DOHH2 (cell line): Measurements from ENCODE around the gene EPS15.

ENCODE experiments used
- H3F3A ChIP-seq: fragments of 200-600 bp; sonication (generic), shearing (Covaris generic); 2 replicates; pipeline ENCODE4 v1.6.0; 2016; ENCODE audit warnings: antibody characterized with exemption, mild to moderate bottlenecking; ENCODE audit not compliant: control insufficient read depth, insufficient read depth
- H3K27ac ChIP-seq: fragments of 200-600 bp; sonication (generic); 2 replicates; pipeline ENCODE4 v1.5.1; 2014; ENCODE audit warnings: low read depth, mild to moderate bottlenecking, low read length, moderate library complexity
- H3K27me3 ChIP-seq: fragments of 200-600 bp; sonication (generic); 2 replicates; pipeline ENCODE4 v1.6.1; 2014; ENCODE audit warnings: mild to moderate bottlenecking, low read length, mixed read lengths; ENCODE audit not compliant: control insufficient read depth
- H3K36me3 ChIP-seq: fragments of 200-600 bp; sonication (generic); 2 replicates; pipeline ENCODE4 v1.6.1; 2014; ENCODE audit warnings: mild to moderate bottlenecking, low read length, moderate library complexity, mixed read lengths; ENCODE audit not compliant: control insufficient read depth
- H3K4me1 ChIP-seq: fragments of 200-600 bp; sonication (generic); 2 replicates; pipeline ENCODE4 v1.6.1; 2014; ENCODE audit warnings: mild to moderate bottlenecking, low read length, mixed read lengths; ENCODE audit not compliant: control insufficient read depth
- H3K4me2 ChIP-seq: fragments of 200-600 bp; sonication (generic); 2 replicates; pipeline ENCODE4 v1.6.0; 2014; ENCODE audit warnings: mild to moderate bottlenecking, low read length, moderate library complexity
- H3K4me3 ChIP-seq: fragments of 200-600 bp; sonication (generic); 2 replicates; pipeline ENCODE4 v1.5.1; 2014; ENCODE audit warnings: mild to moderate bottlenecking, low read length, mixed read lengths
- H3K79me2 ChIP-seq: fragments of 200-600 bp; sonication (generic); 2 replicates; pipeline ENCODE4 v1.6.1; 2014; ENCODE audit warnings: mild to moderate bottlenecking, low read length, mixed read lengths; ENCODE audit not compliant: control insufficient read depth
- H3K9me2 ChIP-seq: fragments of 200-600 bp; sonication (generic); replicated peaks from 2 replicates; pipeline ENCODE4 v1.6.1; 2014; ENCODE audit warnings: mild to moderate bottlenecking, low read length, mixed read lengths; ENCODE audit not compliant: control insufficient read depth
- H3K9me3 ChIP-seq: fragments of 200-600 bp; sonication (generic); 2 replicates; pipeline ENCODE4 v1.6.1; 2014; ENCODE audit warnings: antibody characterized with exemption, low read length, mixed read lengths; ENCODE audit not compliant: control insufficient read depth, insufficient read depth
- H4K20me1 ChIP-seq: fragments of 200-600 bp; sonication (generic); 2 replicates; pipeline ENCODE4 v1.6.0; 2014; ENCODE audit warnings: low read depth, mild to moderate bottlenecking, antibody characterized with exemption, low read length, moderate library complexity; ENCODE audit not compliant: control insufficient read depth, insufficient read depth
- CTCF ChIP-seq: fragments of 200-600 bp; sonication (generic); IDR thresholded peaks from one replicate; pipeline ENCODE4 v1.5.1; 2014; ENCODE audit warnings: antibody characterized with exemption, mild to moderate bottlenecking, low read depth, low read length; ENCODE audit not compliant: poor library complexity, severe bottlenecking
- EZH2phosphoT487 ChIP-seq: fragments of 200-600 bp; sonication (generic); IDR thresholded peaks from 2 replicates; pipeline ENCODE4 v1.6.1; 2017; ENCODE audit warnings: borderline replicate concordance, mild to moderate bottlenecking, antibody characterized with exemption, low read length, moderate library complexity, mixed read lengths

EPS15 gene

GRCh38 chr1:51432146-51432545, 86.9 kb downstream of the EPS15 start:
- H3K27ac ChIP-seq = no peak overlapping the region
- TF ChIP-seq EZH2phosphoT487 (no peak), CTCF (no peak)
- H3K9me3 ChIP-seq = no peaks in the 10 kb centered on the region
- H3F3A ChIP-seq = no peaks in the 10 kb centered on the region
- no peaks in the 10 kb centered on the region for H3K9me2 ChIP-seq
- H4K20me1 ChIP-seq = no peaks in the 10 kb centered on the region
- H3K79me2 ChIP-seq = no peaks in the 10 kb centered on the region
- H3K4me1 ChIP-seq = peaks cover 55% of the 10 kb centered on the region
- no peaks in the 10 kb centered on the region for H3K27me3 ChIP-seq
- H3K4me2 ChIP-seq = no peak overlapping the region
- H3K36me3 ChIP-seq = peaks cover 63% of the 10 kb centered on the region
- no peak overlapping the region for H3K4me3 ChIP-seq

- no peaks in the 10 kb centered on the region for H3K27me3 ChIP-seq
- TF ChIP-seq EZH2phosphoT487 = no peak
- H3K27ac ChIP-seq = no peak overlapping the region
- no peak overlapping the region for H3K4me3 ChIP-seq
- H3K9me3 ChIP-seq = no peaks in the 10 kb centered on the region
- H3F3A ChIP-seq = 0 out of 2 replicates have a peak, but pooled peaks cover 3% of the 10 kb centered on the region
- peaks cover 17% of the 10 kb centered on the region for H3K4me1 ChIP-seq
- H3K36me3 ChIP-seq = peaks cover 47% of the 10 kb centered on the region
- no peaks in the 10 kb centered on the region for H4K20me1 ChIP-seq
- H3K4me2 ChIP-seq = no peak overlapping the region
- H3K9me2 ChIP-seq = no peaks in the 10 kb centered on the region
- H3K79me2 ChIP-seq = no peaks in the 10 kb centered on the region
Observed at GRCh38 chr1:51427438-51427837, 91.6 kb downstream of the EPS15 start.

GRCh38 chr1:51425955-51426354, 93.1 kb downstream of the EPS15 start:
- Histone ChIP-seq H3K4me3 (no peak overlapping the region), H3K79me2 (no peaks in the 10 kb centered on the region), H3K9me3 (no peaks in the 10 kb centered on the region), H3K4me2 (no peak overlapping the region), H3K9me2 (no peaks in the 10 kb centered on the region), H3K4me1 (peaks cover 11% of the 10 kb centered on the region), H3K36me3 (peaks cover 54% of the 10 kb centered on the region), H3K27me3 (no peaks in the 10 kb centered on the region), H3K27ac (no peak overlapping the region), H4K20me1 (no peaks in the 10 kb centered on the region), H3F3A (0 out of 2 replicates have a peak, but pooled peaks cover 3% of the 10 kb centered on the region)
- TF ChIP-seq CTCF (no peak), EZH2phosphoT487 (no peak)

GRCh38 chr1:51425273-51425672, 93.8 kb downstream of the EPS15 start:
- Histone ChIP-seq H3K79me2 (no peaks in the 10 kb centered on the region), H3K4me1 (peaks cover 6% of the 10 kb centered on the region), H3K27ac (no peak overlapping the region), H4K20me1 (no peaks in the 10 kb centered on the region), H3F3A (0 out of 2 replicates have a peak, but pooled peaks cover 3% of the 10 kb centered on the region), H3K9me2 (no peaks in the 10 kb centered on the region), H3K9me3 (no peaks in the 10 kb centered on the region), H3K27me3 (no peaks in the 10 kb centered on the region), H3K4me3 (no peak overlapping the region), H3K36me3 (peaks cover 58% of the 10 kb centered on the region), H3K4me2 (no peak overlapping the region)
- TF ChIP-seq CTCF (no peak), EZH2phosphoT487 (no peak)
